Gastroesophageal sphincter (tissue), 4 donors: Measurements from ENCODE around the gene MYBBP1A. TPM values are rescaled to one million over a fixed set of nuclear protein-coding genes. Genes with fewer than 3 reads are reported as not detected.

Source experiments
- ATAC-seq: fragments of 150-250 bp; one replicate; pipeline ENCODE4 v1.9.1; 2016; ENCODE audit warnings: mild to moderate bottlenecking, moderate library complexity
- H3K27ac ChIP-seq, 4 donors: fragments of 200-600 bp; sonication (generic) in 3 of 4; 1 replicate in 3 of 4; 2 replicates in 1 of 4; pipeline ENCODE4 v1.5.1; 2016 to 2019
- H3K27me3 ChIP-seq: fragments of 200-600 bp; sonication (generic); one replicate; pipeline ENCODE4 v1.5.1; 2019
- H3K36me3 ChIP-seq, 2 donors: fragments of 200-600 bp; sonication (generic); one replicate each; pipeline ENCODE4 v1.5.1; 2019; ENCODE audit warnings: control low read depth in 1 of 2
- H3K4me1 ChIP-seq, 3 donors: fragments of 200-600 bp; sonication (generic); 1 replicate in 2 of 3; 2 replicates in 1 of 3; pipeline ENCODE4 v1.5.1; 2016 to 2019; ENCODE audit warnings: control low read depth in 2 of 3
- H3K4me3 ChIP-seq, 2 donors: fragments of 200-600 bp; sonication (generic); one replicate each; pipeline ENCODE4 v1.5.1; 2019; ENCODE audit warnings: mild to moderate bottlenecking in 1 of 2, moderate library complexity in 1 of 2
- H3K9me3 ChIP-seq, 3 donors: fragments of 200-600 bp; sonication (generic); one replicate each; pipeline ENCODE4 v1.5.1; 2017 to 2019; ENCODE audit warnings: control low read depth in 2 of 3
- CTCF ChIP-seq, 4 experiments: fragments of 200-600 bp in 2 of 4; fragments of 450-650 bp in 2 of 4; sonication (generic) in 1 of 4; IDR thresholded peaks; one replicate each; pipeline ENCODE4 v1.5.1; 2017 to 2019; ENCODE audit warnings: antibody characterized with exemption in 4 of 4, mild to moderate bottlenecking in 2 of 4, moderate library complexity in 2 of 4
- EP300 ChIP-seq: sonication (generic); formaldehyde crosslinking; IDR thresholded peaks from one replicate; pipeline ENCODE4 v1.6.1; 2017; ENCODE audit warnings: antibody characterized with exemption, mild to moderate bottlenecking
- POLR2A ChIP-seq, 2 donors: fragments of 450-650 bp; IDR thresholded peaks; one replicate each; pipeline ENCODE4 v1.6.1; 2017; ENCODE audit warnings: antibody characterized with exemption in 2 of 2, mild to moderate bottlenecking in 2 of 2, moderate library complexity in 1 of 2
- POLR2AphosphoS5 ChIP-seq: sonication (generic); formaldehyde crosslinking; IDR thresholded peaks from one replicate; pipeline ENCODE4 v1.6.1; 2017; ENCODE audit warnings: antibody characterized with exemption
- WGBS, 2 donors: methylation state at CpG; one replicate each; pipeline ENCODE4 v1.1.5; 2018; ENCODE audit warnings: low coverage in 1 of 2; 5-methylcytosine and 5-hydroxymethylcytosine counted together
- total RNA-seq, 4 donors: library from RNA; depleted of rRNA; stranded (reverse); fragments of >200 nt; gene quantifications; one replicate each; pipeline ENCODE4 v1.1.0, GENCODE V29; 2016

MYBBP1A gene
- total RNA-seq, 4 donors from 2014 or later = 19.1 to 46.4 (median 40.9) TPM

GRCh38 chr17:4548061-4548461 lies 7.1 kb downstream of the MYBBP1A start:
- Histone ChIP-seq H3K36me3 (peaks cover 0 to 100% of the 10 kb centered on the region in 2 donors), H3K4me3 (no peak overlapping the region), H3K27ac (no peak overlapping the region), H3K27me3 (no peaks in the 10 kb centered on the region), H3K9me3 (no peaks in the 10 kb centered on the region), H3K4me1 (no peaks in the 10 kb centered on the region)
- no peak for ATAC-seq
- TF ChIP-seq POLR2A (IDR thresholded peaks at IDR 0.05) (no peak), CTCF (IDR thresholded peaks at IDR 0.05) (no peak), EP300 (no peak), POLR2AphosphoS5 (no peak)
- WGBS, 2 donors = no CpG with 5 or more reads among the region's 18 CpGs

GRCh38 chr17:4547118-4547906 lies 7.9 kb downstream of the MYBBP1A start:
- peaks cover 0 to 100% of the 10 kb centered on the region in 2 donors for H3K36me3 ChIP-seq
- WGBS, 2 donors = 91 to 100% methylated on average over 1 to 5 of the region's 17 CpGs

GRCh38 chr17:4545217-4545951 lies 9.8 kb downstream of the MYBBP1A start:
- Histone ChIP-seq H3K27ac (no peak overlapping the region), H3K27me3 (no peaks in the 10 kb centered on the region), H3K4me3 (no peak overlapping the region), H3K9me3 (no peaks in the 10 kb centered on the region), H3K4me1 (peaks cover 0 to 20% (median 0%) of the 10 kb centered on the region in 3 donors), H3K36me3 (peaks cover 0 to 100% of the 10 kb centered on the region in 2 donors)
- ATAC-seq = no peak
- TF ChIP-seq POLR2AphosphoS5 = no peak
- no peak for TF ChIP-seq POLR2A (IDR thresholded peaks at IDR 0.05)
- no peak for TF ChIP-seq EP300
- TF ChIP-seq CTCF (IDR thresholded peaks at IDR 0.05) = no peak
- WGBS, 2 donors = 90 to 100% methylated on average over 2 of the region's 32 CpGs

More at GRCh38 chr17:4547118-4547906, 7.9 kb downstream of the MYBBP1A start:
- Histone ChIP-seq H3K27ac (no peak overlapping the region), H3K9me3 (no peaks in the 10 kb centered on the region), H3K4me3 (no peak overlapping the region), H3K4me1 (peaks cover 0 to 2% (median 0%) of the 10 kb centered on the region in 3 donors), H3K27me3 (no peaks in the 10 kb centered on the region)
- ATAC-seq = no peak
- TF ChIP-seq EP300 (no peak), CTCF (IDR thresholded peaks at IDR 0.05) (no peak), POLR2AphosphoS5 (no peak), POLR2A (IDR thresholded peaks at IDR 0.05) (no peak)

GRCh38 chr17:4544951-4545216 lies 10.3 kb downstream of the MYBBP1A start:
- TF ChIP-seq POLR2AphosphoS5 = no peak
- TF ChIP-seq EP300 = no peak
- no peak for TF ChIP-seq POLR2A (IDR thresholded peaks at IDR 0.05)
- no peak for TF ChIP-seq CTCF (IDR thresholded peaks at IDR 0.05)
- Histone ChIP-seq H3K4me3 (no peak overlapping the region), H3K4me1 (peaks cover 0 to 25% (median 0%) of the 10 kb centered on the region in 3 donors), H3K27ac (no peak overlapping the region), H3K27me3 (no peaks in the 10 kb centered on the region), H3K9me3 (no peaks in the 10 kb centered on the region), H3K36me3 (peaks cover 0 to 100% of the 10 kb centered on the region in 2 donors)
- ATAC-seq = no peak
- WGBS, 2 donors = 76 to 90% methylated on average over 7 to 14 of the region's 18 CpGs
